NCI-H345 (cell line): ENCODE measurements around the gene PPP2R3A.

Source experiments
- DNase-seq: peaks from one replicate; lab custom pipeline; 2025; lab: John Stamatoyannopoulos, UW

PPP2R3A gene

GRCh38 chr3:136196401-136197158 lies 231.1 kb downstream of the PPP2R3A start:
- DNase-seq = peak; percentile 98

GRCh38 chr3:136197159-136197793 lies 231.7 kb downstream of the PPP2R3A start:
- no peak for DNase-seq
